Erythroblast (primary cell): Measurements from ENCODE around the gene COMP.

Experiments used
- DNase-seq, 2 experiments: peaks; one replicate each; lab custom pipeline; 2025; lab: John Stamatoyannopoulos, UW
- GATA1 ChIP-seq: IDR thresholded peaks from 2 replicates; pipeline ENCODE4 v1.6.1; 2011; ENCODE audit warnings: low read depth, mild to moderate bottlenecking, control low read depth, low read length, moderate library complexity
- POLR2A ChIP-seq: IDR thresholded peaks from 2 replicates; pipeline ENCODE4 v1.6.1; 2011; ENCODE audit warnings: mild to moderate bottlenecking, low read length

Gene COMP

DNA sequence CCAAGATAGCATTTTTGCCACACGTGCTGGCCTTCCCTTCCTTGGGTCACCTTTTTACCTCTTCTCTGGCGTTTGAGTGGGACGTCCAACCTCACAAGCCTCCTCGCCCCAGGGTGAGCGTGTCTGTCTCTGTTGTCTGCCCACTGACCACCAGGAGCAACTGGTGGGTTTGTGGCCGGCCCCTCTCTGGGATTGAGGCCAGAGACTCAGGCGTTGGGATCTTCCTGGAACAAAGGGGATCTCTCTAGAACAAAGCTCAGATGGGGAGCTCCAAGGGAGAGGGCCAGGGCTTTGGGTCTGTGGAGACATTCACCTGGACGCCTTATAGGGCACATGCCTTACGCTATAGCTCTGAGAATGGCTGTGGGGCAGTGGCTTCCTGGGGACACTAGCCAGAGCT, 17.4 kb downstream of the COMP start:
- DNase-seq = no peak
- TF ChIP-seq GATA1 = no peak
- TF ChIP-seq POLR2A = no peak

DNA sequence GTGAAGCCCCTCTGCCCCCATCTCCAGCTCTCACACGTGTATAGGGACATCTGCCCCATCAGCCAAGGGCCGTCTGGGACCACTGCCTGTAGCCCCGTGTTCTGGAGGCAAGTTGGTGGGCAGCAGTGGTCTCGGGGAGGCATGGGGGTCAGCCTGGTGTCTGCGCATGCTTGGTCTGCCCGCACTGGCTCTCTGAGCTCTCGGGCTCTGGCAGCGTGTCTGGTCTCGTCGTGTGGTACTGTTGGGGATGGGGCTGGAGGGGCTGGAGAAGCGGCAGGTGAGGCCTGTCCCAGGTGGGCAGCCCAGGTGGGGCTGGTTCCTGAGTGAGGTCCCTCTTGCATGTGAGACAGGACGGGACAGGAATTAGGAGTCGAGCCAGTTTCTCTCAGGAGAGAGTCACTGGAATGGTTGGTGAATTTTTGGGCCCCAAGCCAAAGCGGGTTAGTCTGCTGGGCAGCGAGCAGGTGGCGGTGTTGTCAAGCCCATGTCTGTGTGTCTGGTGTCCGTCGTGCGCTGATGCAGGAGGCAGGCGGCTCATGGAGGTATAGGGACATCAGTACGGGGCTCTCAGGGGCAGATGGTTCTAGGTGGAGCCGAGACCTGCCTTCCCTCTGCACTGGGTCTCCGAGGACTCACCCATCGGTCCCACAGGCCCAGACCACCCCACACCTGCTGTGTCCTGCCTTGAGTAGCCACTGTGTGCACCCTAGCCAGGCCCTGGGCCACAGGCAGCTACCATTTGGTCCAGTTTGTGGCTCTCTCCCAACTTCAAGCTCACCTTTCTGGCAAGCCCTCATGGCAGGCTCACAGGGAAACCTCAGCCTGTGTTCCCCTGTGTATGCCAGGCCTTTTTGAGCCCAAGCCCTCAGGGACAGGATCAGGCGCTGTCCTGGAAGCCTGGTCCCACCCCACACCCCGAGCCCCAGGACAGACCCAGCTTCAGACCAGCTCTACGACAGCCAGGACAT, 18.2 kb downstream of the COMP start:
- no peak for DNase-seq
- no peak for TF ChIP-seq GATA1
- no peak for TF ChIP-seq POLR2A

DNA sequence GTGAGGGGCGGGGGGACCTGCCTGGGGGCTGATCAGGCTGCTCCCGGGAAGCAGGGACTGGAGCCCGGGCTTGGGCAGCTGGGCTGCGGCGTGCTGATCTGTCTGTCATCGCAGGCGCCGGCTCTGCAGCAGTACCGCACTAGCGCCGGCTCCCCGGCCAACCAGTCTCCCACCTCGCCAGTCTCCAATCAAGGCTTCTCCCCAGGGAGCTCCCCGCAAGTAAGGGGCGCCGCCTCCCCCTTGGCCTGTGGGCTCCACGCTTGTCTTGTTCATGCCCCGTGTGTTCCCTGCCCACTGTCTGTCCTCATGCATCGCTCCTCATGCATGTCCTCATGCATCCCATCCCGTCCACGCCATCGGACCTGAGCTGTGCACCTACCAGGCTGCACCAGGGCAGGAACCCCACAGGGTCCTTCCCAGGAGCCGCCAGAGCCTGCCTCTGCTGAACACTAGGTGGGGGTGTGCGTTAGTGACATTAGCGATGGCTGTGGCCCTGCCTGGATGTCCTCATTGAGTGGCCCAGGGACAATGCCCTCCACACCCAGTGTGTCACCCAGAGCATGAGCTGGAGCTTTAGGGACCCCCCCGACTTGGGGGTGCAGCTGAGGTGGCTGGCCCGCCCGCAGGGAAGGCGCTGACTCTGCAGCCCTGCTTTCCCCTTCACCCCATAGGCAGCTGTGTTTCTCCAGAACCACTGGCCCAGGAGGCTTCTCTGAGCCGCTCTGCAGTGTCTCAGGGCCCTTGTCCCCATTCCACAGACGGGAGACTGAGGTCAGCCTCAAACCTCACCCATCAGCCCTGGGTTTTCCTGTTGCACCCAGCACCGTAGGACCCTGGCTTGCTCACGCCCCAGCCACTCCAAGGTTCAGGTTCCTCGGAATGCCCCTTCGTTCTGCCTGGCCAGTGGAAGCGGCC, 19.5 kb downstream of the COMP start:
- TF ChIP-seq GATA1 (no peak), POLR2A (no peak)

DNA sequence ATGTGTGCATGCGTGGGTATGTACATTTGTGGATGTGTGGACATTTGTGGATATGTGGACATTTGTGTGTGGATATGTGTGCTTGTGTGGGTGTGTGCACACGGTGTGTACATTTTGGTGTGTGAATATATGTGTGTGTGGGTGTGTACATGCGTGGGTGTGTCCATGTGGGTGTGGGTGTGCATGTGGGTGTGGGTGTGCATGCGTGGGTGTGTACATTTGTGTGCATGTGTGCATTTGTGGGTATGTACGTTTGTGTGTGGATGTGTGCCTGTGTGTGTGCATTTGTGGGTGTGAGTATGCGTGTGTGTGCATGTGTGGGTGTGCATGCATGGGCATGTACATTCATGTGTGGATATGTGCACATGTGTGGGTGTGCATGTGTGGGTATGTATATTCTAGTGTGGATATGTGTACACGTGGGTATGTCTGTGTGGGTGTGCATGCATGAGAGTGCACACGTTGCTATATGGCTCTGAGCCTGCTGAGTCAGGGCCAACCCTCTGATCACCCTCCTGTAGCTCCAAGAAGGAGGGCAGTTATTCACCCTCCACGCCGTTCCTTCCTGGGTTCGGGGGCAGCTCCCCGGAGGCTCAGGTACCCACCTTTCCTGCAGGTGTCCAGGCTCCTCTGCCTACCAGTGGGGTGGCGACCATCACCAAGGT, 20.3 kb downstream of the COMP start:
- TF ChIP-seq POLR2A (no peak), GATA1 (no peak)
- no peak for DNase-seq

More for the DNA sequence above, 19.5 kb downstream of the COMP start:
- peak in 1 of 2 experiments; percentile 34 for DNase-seq

DNA sequence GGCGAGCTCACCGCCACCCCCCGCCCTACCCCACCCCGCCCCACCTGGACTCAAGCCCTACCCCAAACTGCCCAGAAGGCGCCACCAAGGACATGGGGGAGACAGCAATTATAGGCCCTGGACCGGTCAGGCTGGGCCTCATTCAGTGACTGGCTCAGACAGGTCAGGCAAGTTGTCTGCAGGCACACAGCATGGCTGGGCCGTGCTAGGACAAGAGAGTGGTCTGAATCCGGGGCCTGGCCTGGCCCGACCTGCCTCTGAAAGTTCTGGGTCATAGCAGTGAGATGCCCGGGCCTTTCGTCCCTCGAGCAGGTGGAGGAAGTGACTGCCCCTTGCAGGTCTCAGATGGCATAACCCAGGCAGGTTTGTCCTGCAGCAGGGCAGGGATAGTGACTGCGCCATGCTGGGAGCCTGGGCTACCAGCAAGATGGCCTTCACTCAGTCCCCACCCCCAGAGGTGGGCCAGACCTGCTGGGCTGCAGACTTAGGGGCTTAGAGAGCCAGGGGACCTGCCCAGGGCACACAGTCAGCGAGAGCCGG, 21.0 kb downstream of the COMP start:
- TF ChIP-seq GATA1 (no peak), POLR2A (no peak)
- DNase-seq = no peak

DNA sequence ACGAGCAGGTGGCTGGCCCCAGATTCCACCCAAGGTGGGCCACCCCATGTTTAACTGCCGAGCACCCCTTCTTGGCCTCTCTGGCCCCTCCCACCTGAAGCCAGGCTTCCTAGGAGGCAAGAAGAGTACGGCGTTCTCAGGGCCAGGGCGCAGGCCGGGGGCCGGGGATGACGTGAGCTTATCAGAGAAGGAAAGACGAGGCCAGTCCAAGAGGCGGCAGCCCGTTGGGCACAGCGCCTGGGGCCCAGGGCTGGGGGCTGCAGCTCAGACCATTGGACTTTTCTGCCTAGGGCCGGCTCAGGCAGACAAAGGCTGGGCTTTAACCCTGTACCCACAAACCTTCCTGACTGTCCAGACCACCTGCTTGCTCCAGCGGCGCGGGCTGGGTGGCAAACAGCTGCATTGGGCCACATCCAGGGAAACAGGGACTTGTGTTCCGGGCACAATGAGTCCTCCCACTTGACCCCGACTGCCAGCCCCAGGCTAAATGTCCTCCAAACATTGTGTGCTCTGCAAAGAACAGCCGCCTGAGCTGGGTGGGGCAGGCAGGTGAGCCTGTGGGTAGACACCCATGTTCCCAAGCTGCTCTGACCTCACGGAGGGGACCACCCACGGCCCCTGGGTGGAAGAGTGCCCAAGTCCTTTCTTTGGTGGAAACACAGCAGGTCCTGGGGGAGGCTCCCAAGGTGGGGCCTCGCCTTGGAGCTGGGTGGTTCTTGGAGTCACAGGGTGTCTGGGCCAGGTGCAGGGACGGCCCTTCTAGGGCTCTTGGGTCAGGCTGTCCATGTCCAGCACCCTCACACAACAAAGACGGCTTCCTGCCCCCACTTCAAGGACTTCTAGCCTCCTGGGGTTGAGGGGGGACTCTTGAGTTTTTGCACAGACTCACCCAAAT, 21.9 kb downstream of the COMP start:
- TF ChIP-seq GATA1 (no peak), POLR2A (no peak)

DNA sequence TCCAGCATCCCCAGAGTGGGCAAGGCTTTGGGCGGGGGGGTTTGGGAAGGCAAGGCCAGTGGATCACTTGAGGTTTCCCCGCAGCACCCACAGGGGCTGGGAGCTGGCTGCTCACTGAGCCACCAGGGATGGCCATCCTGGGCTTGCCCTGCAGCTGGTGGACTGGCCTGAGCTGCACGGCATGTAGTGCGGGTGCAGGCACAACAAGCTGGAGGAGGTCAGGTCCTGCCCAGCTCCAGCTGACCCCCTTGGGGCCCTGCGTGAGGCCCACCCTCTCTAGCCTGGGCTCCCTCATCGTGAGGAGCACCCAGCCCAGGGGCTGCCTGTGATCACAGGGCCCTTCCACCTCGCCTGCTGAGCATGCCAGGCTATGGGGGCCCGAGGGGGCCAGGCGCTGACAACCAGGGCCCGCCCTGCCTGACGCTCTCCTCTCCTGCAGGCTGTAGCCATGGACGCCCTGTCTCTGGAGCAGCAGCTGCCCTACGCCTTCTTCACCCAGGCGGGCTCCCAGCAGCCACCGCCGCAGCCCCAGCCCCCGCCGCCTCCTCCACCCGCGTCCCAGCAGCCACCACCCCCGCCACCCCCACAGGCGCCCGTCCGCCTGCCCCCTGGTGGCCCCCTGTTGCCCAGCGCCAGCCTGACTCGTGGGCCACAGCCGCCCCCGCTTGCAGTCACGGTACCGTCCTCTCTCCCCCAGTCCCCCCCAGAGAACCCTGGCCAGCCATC, 22.9 kb downstream of the COMP start:
- DNase-seq = peak in 1 of 2 experiments; percentile 20
- no peak for TF ChIP-seq GATA1
- no peak for TF ChIP-seq POLR2A

More for the DNA sequence above, 21.9 kb downstream of the COMP start:
- no peak for DNase-seq

DNA sequence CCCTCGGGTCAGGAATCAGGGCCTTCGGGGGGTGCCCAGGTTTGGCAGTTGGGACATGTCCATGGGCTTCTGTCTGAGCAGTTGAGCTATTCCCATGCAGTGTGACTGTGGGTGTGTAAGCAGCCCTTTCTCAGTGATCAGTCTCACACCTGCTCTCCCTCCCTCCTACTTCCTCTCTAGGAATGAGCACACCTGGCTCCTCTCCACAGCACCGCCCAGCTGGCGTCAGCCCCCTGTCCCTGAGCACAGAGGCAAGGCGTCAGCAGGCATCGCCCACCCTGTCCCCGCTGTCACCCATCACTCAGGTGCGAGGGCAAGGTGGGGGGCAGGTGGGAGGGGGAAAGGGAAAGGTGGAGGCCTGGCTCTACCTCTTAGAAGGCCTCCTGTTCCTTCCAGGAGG, 25.9 kb downstream of the COMP start:
- no peak for TF ChIP-seq POLR2A
- TF ChIP-seq GATA1 = no peak
- no peak for DNase-seq

DNA sequence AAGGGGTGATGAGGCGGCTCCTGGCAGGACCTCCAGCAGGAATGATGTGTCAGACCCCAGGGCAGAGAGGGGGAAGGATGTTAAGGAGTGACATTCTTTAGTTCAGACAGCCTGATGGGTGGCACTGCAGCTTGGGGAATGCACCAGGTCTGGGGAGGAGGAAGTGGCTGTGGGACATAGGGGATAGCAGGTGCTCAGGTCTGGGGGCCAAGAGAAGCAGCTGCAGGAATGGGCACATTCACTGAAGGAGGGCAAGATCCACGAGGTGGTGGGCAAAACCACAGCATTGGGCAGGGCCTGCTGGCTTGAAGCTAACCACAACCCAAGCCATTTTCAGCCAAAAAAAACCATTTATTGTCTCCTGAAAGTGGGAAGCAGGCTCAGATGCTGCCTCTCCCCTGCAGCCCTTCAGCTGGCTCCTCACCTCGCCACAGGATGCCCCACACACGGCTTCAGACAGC, 26.5 kb downstream of the COMP start:
- TF ChIP-seq POLR2A (no peak), GATA1 (no peak)
- no peak for DNase-seq

DNA sequence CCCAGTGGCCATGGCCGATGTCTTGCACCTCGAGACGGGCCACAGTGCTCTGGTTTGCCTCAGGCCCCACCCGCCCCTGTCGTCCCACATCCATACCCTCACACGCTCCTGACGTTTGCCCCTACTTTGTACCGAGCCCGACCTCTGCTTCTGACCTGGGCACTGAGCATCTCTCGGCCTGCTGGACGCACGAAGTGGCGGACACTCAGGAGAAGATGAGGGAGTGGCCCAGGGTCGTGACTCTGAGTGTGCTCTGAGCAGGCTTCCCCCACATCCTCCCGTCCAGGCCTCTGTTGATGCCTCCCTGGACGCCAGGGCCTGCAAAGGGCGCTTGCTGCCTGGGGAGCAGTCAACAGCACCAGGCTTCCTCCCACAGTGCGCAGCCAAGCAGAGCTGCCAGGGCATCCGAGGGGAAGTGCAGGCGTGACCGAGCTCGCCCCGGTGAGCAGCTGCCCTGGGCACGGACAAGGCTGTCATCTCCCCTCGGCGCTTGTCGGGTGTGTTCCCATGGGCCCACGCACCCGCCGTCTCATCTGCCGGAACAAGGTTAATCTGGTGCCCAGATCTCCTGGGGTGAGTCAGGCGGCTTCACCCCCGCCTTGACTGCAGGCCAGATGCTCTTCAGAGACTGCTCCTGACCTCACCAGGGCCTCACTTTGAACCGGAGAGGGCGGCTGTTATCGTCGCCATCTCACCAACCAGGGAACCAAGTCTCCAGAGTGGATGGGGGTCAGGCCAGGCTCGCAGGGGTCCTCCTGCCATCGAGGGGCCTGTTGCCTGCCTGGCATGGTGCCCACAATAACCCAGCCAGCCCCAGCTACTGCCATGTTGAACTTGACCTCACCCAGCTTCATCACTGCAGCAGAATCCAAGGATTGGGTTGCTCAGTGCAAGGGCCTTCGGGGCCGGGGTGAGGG, 27.2 kb downstream of the COMP start:
- TF ChIP-seq POLR2A (no peak), GATA1 (peak; percentile 74)
- peak; percentile 68 to 77 for DNase-seq
